GM18505 (cell line): Measurements from ENCODE around the gene AKT1.

Source experiments
- ATAC-seq: cut with Tn5 transposase; IDR thresholded peaks from one replicate; pipeline ENCODE4 v1.9.1; 2021; ENCODE audit not compliant: unreplicated experiment
- POLR2A ChIP-seq: IDR thresholded peaks from 4 replicates; pipeline ENCODE4 v1.6.1; 2011; ENCODE audit warnings: borderline replicate concordance; ENCODE audit not compliant: insufficient read depth, insufficient read length; ENCODE audit errors: extremely low read depth

The AKT1 gene

GRCh38 chr14:104772707-104773504, 22.6 kb downstream of the AKT1 start:
- no peak for ATAC-seq

DNA sequence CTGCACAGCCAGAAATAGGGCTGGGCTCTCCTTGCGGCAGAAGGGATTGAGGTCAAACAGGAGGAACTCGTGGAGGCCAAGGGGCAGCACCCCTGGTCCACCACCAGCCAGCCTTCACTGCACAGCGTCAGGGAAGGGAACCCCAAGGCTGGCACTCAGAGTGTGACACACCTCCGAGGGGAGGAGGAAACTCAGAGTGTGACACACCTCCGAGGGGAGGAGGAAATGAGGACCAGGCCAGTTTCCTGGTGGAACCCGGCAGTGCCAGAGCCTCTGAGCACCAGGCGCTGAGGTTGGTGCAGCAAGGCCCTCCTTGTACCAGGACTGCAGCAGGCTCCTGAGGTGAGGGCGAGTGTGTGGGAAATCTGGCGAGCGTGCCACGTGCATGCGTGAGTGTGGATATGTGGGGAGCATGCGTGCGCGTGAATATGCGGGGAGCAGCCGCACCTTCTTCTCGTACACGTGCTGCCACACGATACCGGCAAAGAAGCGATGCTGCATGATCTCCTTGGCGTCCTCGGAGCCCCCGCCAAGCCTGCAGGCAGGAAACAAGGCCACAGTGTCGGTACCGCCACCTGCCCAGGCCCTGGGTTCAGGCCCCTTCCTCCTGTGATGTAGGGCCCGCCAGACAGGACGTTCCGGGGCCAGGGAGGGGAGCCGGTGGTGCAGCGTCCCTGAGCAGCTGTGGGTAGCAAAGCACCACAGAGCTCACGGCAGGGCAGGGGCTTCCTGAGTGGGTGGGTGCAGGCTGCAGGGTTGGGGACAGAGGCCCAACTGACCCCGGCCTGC, 23.4 kb downstream of the AKT1 start:
- ATAC-seq: no peak
- no peak for TF ChIP-seq POLR2A

More at GRCh38 chr14:104772707-104773504, 22.6 kb downstream of the AKT1 start:
- no peak for TF ChIP-seq POLR2A

DNA sequence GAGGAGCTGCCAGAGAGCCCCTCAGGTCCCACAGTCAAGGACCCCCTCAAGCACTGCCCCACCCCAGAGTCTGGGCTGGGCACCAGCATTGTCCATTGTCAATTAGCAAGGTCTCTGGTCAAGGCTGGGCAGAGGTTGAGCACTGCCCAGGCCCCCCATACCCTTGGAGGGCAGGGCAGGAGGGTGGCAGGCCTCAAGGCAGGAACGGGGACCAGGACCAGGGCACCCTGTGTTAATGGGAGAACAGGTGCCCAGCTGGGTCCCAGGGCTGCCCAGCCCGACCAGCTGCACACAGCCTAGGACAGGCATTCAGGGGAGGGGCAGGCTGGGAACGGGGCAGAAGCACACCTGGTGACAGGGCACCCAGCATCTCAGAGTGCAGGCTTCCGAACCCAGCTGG, 24.2 kb downstream of the AKT1 start:
- TF ChIP-seq POLR2A: no peak
- no peak for ATAC-seq

DNA sequence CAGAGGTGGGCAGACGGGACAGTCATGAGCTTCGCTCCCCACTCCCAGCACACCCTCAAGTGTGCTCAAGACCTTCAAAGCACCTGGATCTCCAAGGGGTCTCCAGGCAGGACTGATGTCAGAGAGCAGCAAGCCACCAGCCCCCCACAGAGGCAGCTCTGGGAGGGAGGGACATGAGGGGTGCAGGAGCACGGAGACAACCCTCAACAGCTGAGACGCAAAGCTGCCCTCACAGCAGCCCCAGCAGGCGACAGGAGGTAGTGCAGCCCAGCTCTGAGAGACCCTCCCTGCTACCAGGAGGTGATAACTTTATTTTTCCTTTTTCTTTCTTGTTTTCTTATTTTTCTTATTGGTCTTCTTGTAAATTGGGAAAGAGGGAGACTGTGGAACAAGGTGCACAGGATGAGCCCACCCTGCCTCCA, 24.7 kb downstream of the AKT1 start:
- TF ChIP-seq POLR2A: no peak
- no peak for ATAC-seq

DNA sequence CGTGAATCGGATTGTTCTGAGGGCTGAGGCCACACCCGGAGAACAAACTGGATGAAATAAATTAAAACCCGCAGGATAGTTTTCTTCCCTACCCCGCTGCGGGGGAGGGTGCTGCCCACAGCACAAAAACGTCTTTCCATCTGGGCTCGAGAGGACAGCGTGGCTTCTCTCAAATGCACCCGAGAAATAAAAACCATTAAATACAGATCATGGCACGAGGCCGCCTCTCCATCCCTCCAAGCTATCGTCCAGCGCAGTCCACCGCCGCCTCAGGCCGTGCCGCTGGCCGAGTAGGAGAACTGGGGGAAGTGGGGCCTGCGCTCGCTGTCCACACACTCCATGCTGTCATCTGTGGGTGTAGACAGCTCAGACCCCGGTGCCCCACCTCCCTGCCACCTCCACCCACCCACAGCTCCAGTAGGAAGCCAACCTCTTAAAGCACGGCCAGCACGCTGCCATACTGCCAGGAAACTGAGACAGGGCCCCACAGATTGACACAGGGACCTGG, 25.4 kb downstream of the AKT1 start:
- ATAC-seq: no peak
- no peak for TF ChIP-seq POLR2A

- no peak for ATAC-seq
- TF ChIP-seq POLR2A: no peak
These were observed 26.1 kb downstream of the AKT1 start for GRCh38 chr14:104769324-104770071.

DNA sequence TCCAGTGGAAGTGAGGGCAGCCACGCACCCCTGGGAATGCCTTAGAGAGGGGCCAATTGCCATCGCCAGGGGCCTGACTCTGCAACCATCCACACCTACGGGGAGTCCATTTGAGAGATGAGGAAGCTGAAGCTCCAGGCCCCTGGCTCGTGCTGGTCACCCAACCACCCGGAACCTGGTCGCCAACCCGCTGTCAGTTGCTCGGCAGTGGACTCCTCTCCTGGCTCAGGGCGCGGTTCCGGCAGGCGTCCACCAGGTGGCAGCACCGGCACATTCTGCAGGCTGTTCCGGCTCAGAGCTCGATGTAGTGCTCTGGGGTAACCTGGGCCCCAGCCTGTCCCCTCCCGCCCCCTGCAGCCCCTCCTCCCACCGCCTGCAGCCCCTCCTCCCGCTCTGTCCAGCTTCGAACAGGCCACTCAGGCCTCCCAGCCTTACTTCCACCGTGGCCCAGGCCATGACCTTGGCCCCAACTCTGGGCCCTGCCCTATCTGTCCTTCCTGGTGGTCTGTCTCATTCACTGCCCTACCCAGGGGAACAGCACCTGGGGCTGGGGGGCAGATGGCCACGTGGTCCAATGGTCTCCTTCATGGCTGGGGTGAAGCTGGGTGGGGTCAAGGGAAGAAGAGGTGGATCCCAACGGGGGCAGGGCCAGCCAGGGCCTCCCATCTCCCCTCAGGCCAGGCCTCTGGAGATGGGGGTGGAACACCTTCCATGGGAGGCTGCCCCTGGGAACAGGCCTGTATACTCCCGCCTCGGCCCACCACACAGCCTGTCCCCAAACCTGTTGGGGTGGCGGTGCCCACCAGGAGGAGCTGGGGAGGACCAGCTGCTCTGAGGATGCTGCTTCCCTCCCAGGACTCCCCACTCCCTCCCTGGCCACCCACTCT, 26.9 kb downstream of the AKT1 start:
- ATAC-seq: peak; percentile 68
- no peak for TF ChIP-seq POLR2A

DNA sequence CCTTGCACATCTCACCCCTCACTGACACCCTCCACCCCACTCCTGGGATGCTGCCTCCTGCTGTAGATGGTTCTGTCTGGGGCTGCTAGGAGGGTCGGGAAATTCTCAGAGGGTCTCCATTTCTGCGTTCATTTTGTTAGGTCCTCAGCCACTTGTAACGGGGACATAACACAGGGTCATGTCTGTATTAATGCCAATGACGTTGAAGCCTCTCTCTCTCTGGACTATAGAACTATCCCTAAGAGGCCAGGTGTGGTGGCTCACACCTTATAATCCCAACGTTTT, 28.0 kb downstream of the AKT1 start:
- no peak for ATAC-seq
- no peak for TF ChIP-seq POLR2A

- ATAC-seq: no peak
- no peak for TF ChIP-seq POLR2A
These were observed 28.5 kb downstream of the AKT1 start for GRCh38 chr14:104766863-104767633.

DNA sequence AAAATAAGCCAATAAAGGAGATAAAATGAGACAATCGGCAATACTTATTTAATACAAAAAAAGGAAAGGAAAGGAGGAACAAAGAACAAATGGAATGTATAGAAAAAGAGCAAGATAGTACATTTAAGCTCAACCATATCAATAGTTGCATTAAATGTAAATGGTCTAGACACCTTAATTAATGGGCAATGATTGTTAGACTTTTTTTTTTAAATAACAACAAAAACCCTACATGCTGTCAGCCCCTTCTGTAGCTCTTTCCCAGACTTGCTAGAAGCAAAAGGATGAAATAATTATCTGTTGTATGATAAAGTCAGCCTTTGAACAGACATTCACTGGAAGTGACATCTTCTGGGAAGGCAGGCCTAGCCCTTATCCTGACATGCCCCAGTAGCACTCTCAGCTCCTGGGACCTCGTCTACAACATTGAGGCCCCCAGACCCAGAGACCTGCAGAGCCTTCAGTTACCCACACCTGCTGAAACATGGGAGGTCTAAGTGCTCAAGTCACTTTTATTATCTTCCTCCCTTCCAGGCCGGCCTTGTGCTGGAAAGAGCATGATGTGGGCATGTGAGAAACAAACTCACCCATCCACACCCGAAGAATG, 29.2 kb downstream of the AKT1 start:
- no peak for TF ChIP-seq POLR2A
- no peak for ATAC-seq

GRCh38 chr14:104765517-104765916, 30.0 kb downstream of the AKT1 start:
- ATAC-seq: no peak
- TF ChIP-seq POLR2A: no peak
